Measurements from ENCODE around the gene SLFN5.

- TF ChIP-seq CTCF (IDR thresholded peaks at IDR 0.05) (no peak), EP300 (IDR thresholded peaks at IDR 0.05) (no peak), POLR2A (IDR thresholded peaks at IDR 0.05) (no peak), POLR2AphosphoS5 (IDR thresholded peaks at IDR 0.05) (no peak)
These were observed 22.2 kb downstream of the SLFN5 start for GRCh38 chr17:35265071-35265470.
